ENCODE measurements around the gene RASSF5. TPM values are rescaled to one million over a fixed set of nuclear protein-coding genes. Genes with fewer than 3 reads are reported as not detected.

RASSF5 gene
- polyA plus RNA-seq, 2 of the 4 experiments (the other 2 are of a cell fraction): 2.0 to 2.2 TPM

DNA sequence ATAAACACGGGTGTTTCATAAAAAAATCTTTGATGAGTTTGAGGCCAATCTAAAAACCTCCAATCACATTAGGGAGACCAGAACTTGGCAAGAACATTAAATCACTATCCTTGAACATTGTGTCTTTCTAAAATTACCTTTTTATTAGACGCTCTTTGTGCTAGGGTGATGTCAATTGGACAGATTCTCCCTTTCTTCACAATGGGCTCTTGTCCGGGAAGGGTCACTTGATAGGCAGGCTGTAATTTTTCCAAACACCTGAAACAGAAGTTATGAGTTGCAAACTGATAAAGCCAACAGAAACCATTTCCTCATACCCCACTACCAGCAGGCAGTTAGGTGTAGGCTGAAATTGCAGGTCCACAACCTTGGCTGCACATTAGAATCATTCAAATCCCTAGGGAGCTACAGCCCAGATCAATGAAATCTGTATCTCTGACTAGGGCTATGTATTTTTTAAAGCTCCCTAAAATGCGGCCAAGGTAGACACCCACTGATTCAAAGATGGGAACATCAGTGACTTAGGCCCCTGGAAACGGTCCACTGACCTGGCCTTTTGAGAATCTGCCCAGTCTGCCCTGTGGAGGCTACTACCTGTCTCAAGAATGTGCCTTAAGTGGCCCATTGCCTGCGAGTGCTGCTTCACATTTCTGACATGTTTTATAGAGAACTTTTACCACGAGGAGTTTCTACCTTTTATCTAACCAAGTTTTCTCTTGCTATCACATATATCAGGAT lies 88.4 kb downstream of the RASSF5 start:
- WGBS (ENCODE audit: missing lambda C conversion rate): 84% methylated on average over 7 of the region's 7 CpGs
- DNase-seq (ENCODE audit: low read depth in 1 of 2, low spot score in 1 of 2): no peak
- Histone ChIP-seq H3K4me3 (no peak overlapping the region), H3K4me2 (no peak overlapping the region), H3K9me3 (no peaks in the 10 kb centered on the region), H3K4me1 (no peaks in the 10 kb centered on the region), H3K27ac (no peak overlapping the region)
- TF ChIP-seq RARB (CRISPR knock-in tag; IDR thresholded peaks at IDR 0.05): no peak
- TF ChIP-seq RAD21 (conservative IDR thresholded peaks at IDR 0.05 in 1 of 2, IDR thresholded peaks at IDR 0.05 in 1 of 2): no peak
- TF ChIP-seq FOXS1 (CRISPR knock-in tag; IDR thresholded peaks at IDR 0.05): no peak
- no peak for TF ChIP-seq RFX5 (IDR thresholded peaks at IDR 0.05)
- ChIA-PET CTCF (interaction anchor here (0.7 to 6.2 kb wide), 5 partner anchors 12 to 387 kb away, joined by 3 to 44 read pairs (median 4); partner anchors contain the start of gene EIF2D), POLR2A (no interaction called here)
- no peak for ATAC-seq
- FAIRE-seq: no peak

DNA sequence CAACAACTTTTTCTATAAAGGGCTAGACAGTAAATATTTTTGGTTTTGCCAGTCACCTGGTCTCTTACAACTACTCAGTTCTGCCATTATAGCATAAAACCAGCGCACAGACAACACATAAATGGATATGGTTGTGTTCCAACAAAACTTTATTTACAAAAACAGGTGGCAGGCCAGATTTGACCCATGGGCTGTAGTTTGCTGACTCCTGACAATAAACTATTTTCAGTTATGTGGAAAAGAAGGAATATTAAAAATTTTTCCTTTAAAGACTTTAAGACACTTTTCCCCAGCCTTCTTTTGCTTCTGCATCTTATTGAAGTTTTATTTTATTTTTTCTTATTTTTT lies 89.0 kb downstream of the RASSF5 start:
- no peak for FAIRE-seq
- no peak for ATAC-seq
- Histone ChIP-seq H3K4me3 (no peak overlapping the region), H3K4me2 (no peak overlapping the region), H3K27ac (no peak overlapping the region), H3K9me3 (no peaks in the 10 kb centered on the region), H3K4me1 (no peaks in the 10 kb centered on the region)
- 96% methylated on average over 1 of the region's 1 CpG for WGBS (ENCODE audit: missing lambda C conversion rate)
- no peak for DNase-seq (ENCODE audit: low read depth in 1 of 2, low spot score in 1 of 2)
- ChIA-PET POLR2A (no interaction called here), CTCF (interaction anchor here (1.1 to 6.2 kb wide), 3 partner anchors 11 to 386 kb away, joined by 3 to 44 read pairs (median 3); no protein-coding TSS in a partner anchor)
- no peak for TF ChIP-seq CBX8 (IDR thresholded peaks at IDR 0.05)
- TF ChIP-seq, protein P1, sequence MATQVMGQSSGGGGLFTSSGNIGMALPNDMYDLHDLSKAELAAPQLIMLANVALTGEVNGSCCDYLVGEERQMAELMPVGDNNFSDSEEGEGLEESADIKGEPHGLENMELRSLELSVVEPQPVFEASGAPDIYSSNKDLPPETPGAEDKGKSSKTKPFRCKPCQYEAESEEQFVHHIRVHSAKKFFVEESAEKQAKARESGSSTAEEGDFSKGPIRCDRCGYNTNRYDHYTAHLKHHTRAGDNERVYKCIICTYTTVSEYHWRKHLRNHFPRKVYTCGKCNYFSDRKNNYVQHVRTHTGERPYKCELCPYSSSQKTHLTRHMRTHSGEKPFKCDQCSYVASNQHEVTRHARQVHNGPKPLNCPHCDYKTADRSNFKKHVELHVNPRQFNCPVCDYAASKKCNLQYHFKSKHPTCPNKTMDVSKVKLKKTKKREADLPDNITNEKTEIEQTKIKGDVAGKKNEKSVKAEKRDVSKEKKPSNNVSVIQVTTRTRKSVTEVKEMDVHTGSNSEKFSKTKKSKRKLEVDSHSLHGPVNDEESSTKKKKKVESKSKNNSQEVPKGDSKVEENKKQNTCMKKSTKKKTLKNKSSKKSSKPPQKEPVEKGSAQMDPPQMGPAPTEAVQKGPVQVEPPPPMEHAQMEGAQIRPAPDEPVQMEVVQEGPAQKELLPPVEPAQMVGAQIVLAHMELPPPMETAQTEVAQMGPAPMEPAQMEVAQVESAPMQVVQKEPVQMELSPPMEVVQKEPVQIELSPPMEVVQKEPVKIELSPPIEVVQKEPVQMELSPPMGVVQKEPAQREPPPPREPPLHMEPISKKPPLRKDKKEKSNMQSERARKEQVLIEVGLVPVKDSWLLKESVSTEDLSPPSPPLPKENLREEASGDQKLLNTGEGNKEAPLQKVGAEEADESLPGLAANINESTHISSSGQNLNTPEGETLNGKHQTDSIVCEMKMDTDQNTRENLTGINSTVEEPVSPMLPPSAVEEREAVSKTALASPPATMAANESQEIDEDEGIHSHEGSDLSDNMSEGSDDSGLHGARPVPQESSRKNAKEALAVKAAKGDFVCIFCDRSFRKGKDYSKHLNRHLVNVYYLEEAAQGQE (IDR thresholded peaks at IDR 0.05): no peak

- no peak overlapping the region for H3K4me2 ChIP-seq
- 87% methylated on average over 3 of the region's 3 CpGs for WGBS (ENCODE audit: missing lambda C conversion rate)
- ATAC-seq: no peak
- ChIA-PET CTCF (interaction anchor here (0.6 to 3.6 kb wide), 9 partner anchors 8 to 382 kb away, joined by 3 to 16 read pairs (median 5); no protein-coding TSS in a partner anchor), POLR2A (no interaction called here)
- no peak for FAIRE-seq
- no peak overlapping the region for H3K27ac ChIP-seq
- no peak overlapping the region for H3K4me3 ChIP-seq
- no peaks in the 10 kb centered on the region for H3K4me1 ChIP-seq
- DNase-seq (ENCODE audit: low read depth in 1 of 2, low spot score in 1 of 2): no peak
- no peaks in the 10 kb centered on the region for H3K9me3 ChIP-seq
- TF ChIP-seq, protein P2, sequence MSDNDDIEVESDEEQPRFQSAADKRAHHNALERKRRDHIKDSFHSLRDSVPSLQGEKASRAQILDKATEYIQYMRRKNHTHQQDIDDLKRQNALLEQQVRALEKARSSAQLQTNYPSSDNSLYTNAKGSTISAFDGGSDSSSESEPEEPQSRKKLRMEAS (IDR thresholded peaks at IDR 0.05): no peak
- TF ChIP-seq EHMT2 (IDR thresholded peaks at IDR 0.05; ENCODE audit: low read depth): no peak
- TF ChIP-seq BCL3 (IDR thresholded peaks at IDR 0.05): no peak
- no peak for TF ChIP-seq KDM5A (IDR thresholded peaks at IDR 0.05)
- no peak for TF ChIP-seq CHD4 (IDR thresholded peaks at IDR 0.05; ENCODE audit: borderline replicate concordance)
- TF ChIP-seq CBX8 (IDR thresholded peaks at IDR 0.05): no peak
- TF ChIP-seq, protein P3, sequence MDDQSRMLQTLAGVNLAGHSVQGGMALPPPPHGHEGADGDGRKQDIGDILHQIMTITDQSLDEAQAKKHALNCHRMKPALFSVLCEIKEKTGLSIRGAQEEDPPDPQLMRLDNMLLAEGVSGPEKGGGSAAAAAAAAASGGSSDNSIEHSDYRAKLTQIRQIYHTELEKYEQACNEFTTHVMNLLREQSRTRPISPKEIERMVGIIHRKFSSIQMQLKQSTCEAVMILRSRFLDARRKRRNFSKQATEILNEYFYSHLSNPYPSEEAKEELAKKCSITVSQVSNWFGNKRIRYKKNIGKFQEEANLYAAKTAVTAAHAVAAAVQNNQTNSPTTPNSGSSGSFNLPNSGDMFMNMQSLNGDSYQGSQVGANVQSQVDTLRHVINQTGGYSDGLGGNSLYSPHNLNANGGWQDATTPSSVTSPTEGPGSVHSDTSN (IDR thresholded peaks at IDR 0.05): no peak
- TF ChIP-seq JUNB (IDR thresholded peaks at IDR 0.05): no peak
- no peak for TF ChIP-seq CHD2 (IDR thresholded peaks at IDR 0.05; ENCODE audit: low read length, partially characterized antibody)
- TF ChIP-seq CEBPB (IDR thresholded peaks at IDR 0.05): no peak
- TF ChIP-seq ZNF302 (CRISPR knock-in tag; IDR thresholded peaks at IDR 0.05): no peak
- no peak for TF ChIP-seq MYC (IDR thresholded peaks at IDR 0.05; ENCODE audit: borderline replicate concordance, low read length)
- no peak for TF ChIP-seq NR3C1 (IDR thresholded peaks at IDR 0.05)
- no peak for TF ChIP-seq MAFK (IDR thresholded peaks at IDR 0.05; ENCODE audit: partially characterized antibody)
- TF ChIP-seq SMC3 (IDR thresholded peaks at IDR 0.05): no peak
Observed at GRCh38 chr1:206600527-206600926, 93.2 kb downstream of the RASSF5 start.
